CD14-positive monocyte (primary cell): ENCODE data around the gene IGF2. TPM values are rescaled to one million over a fixed set of nuclear protein-coding genes. Genes with fewer than 3 reads are reported as not detected.

ENCODE experiments used
- DNase-seq, 3 donors: peaks; one replicate each; pipeline ENCODE4 v3.0.0-alpha.2; 2011 to 2022
- H2AFZ ChIP-seq: 2 replicates; pipeline ENCODE4 v1.6.0; 2012; ENCODE audit warnings: mild to moderate bottlenecking, low read depth, low read length, inconsistent platforms; ENCODE audit not compliant: insufficient read depth, poor library complexity, severe bottlenecking
- H3K27ac ChIP-seq, 2 donors: 1 replicate in 1 of 2; 2 replicates in 1 of 2; pipeline ENCODE4 v1.5.1; 2012 to 2013; ENCODE audit warnings: low read length in 2 of 2, control low read depth in 1 of 2, inconsistent platforms in 1 of 2, low read depth in 1 of 2, mild to moderate bottlenecking in 1 of 2
- H3K27me3 ChIP-seq, 2 donors: one replicate each; pipeline versions ENCODE4 v1.6.0 to v1.6.1; 2011 to 2013; ENCODE audit warnings: low read length in 2 of 2; ENCODE audit not compliant: control insufficient read depth in 2 of 2, insufficient read depth in 2 of 2
- H3K36me3 ChIP-seq, 2 donors: replicated peaks in 1 of 2; 1 replicate in 1 of 2; 2 replicates in 1 of 2; pipeline versions ENCODE4 v1.5.1 to v1.6.1; 2012 to 2013; ENCODE audit warnings: low read length in 2 of 2, control low read depth in 1 of 2, inconsistent platforms in 1 of 2, mild to moderate bottlenecking in 1 of 2; ENCODE audit not compliant: insufficient read depth in 2 of 2, control insufficient read depth in 1 of 2
- H3K4me1 ChIP-seq, 2 donors: 1 replicate in 1 of 2; 2 replicates in 1 of 2; pipeline versions ENCODE4 v1.5.1 to v1.6.1; 2012 to 2013; ENCODE audit warnings: low read length in 2 of 2, control low read depth in 1 of 2, inconsistent platforms in 1 of 2, mild to moderate bottlenecking in 1 of 2, moderate library complexity in 1 of 2; ENCODE audit not compliant: insufficient read depth in 2 of 2, control insufficient read depth in 1 of 2
- H3K4me2 ChIP-seq: replicated peaks from 2 replicates; pipeline ENCODE3; 2012; ENCODE audit warnings: low read length, moderate library complexity, mild to moderate bottlenecking; ENCODE audit not compliant: poor library complexity, severe bottlenecking; ENCODE audit errors: extremely low read depth
- H3K4me3 ChIP-seq, 3 experiments: fragments of 200-600 bp in 1 of 3; sonication (generic) in 1 of 3; replicated peaks in 1 of 3; 1 replicate in 2 of 3; 2 replicates in 1 of 3; pipeline ENCODE4 v1.5.1; 2011 to 2013; ENCODE audit warnings: low read length in 3 of 3, mild to moderate bottlenecking in 3 of 3, control low read depth in 2 of 3, low read depth in 2 of 3, inconsistent platforms in 1 of 3, moderate library complexity in 1 of 3
- H3K79me2 ChIP-seq: 2 replicates; pipeline ENCODE4 v1.6.0; 2012; ENCODE audit warnings: mild to moderate bottlenecking, control low read depth, inconsistent platforms, low read length, moderate library complexity; ENCODE audit not compliant: insufficient read depth
- H3K9ac ChIP-seq: 2 replicates; pipeline ENCODE4 v1.6.0; 2017; ENCODE audit warnings: low read length, mild to moderate bottlenecking; ENCODE audit not compliant: insufficient read depth, poor library complexity, severe bottlenecking
- H3K9me3 ChIP-seq, 2 donors: replicated peaks in 1 of 2; 1 replicate in 1 of 2; 2 replicates in 1 of 2; pipeline versions ENCODE4 v1.5.1 to v1.6.1; 2012 to 2013; ENCODE audit warnings: low read length in 2 of 2, control low read depth in 1 of 2; ENCODE audit not compliant: control insufficient read depth in 1 of 2, insufficient read depth in 1 of 2
- H4K20me1 ChIP-seq: 2 replicates; pipeline ENCODE4 v1.6.0; 2012; ENCODE audit warnings: mild to moderate bottlenecking, low read length, control low read depth, moderate library complexity; ENCODE audit not compliant: insufficient read depth
- H3K27ac Mint-ChIP-seq, 7 donors: one replicate each; pipeline ENCODE4 v1.8.0; 2020; ENCODE audit warnings: mild to moderate bottlenecking in 7 of 7, mixed read lengths in 7 of 7, moderate library complexity in 6 of 7, inconsistent platforms in 2 of 7
- H3K27me3 Mint-ChIP-seq, 3 donors: one replicate each; pipeline ENCODE4 v1.8.0; 2021 to 2022; ENCODE audit warnings: low read depth in 3 of 3, mild to moderate bottlenecking in 3 of 3, mixed read lengths in 3 of 3, moderate library complexity in 3 of 3, inconsistent platforms in 1 of 3
- H3K36me3 Mint-ChIP-seq, 2 donors: one replicate each; pipeline ENCODE4 v1.8.0; 2020; ENCODE audit warnings: mixed read lengths in 2 of 2, inconsistent platforms in 1 of 2, mild to moderate bottlenecking in 1 of 2
- H3K4me1 Mint-ChIP-seq: one replicate; pipeline ENCODE4 v1.8.0; 2020; ENCODE audit warnings: mild to moderate bottlenecking, mixed read lengths
- H3K4me3 Mint-ChIP-seq, 2 donors: one replicate each; pipeline ENCODE4 v1.8.0; 2020; ENCODE audit warnings: mild to moderate bottlenecking in 2 of 2, mixed read lengths in 2 of 2, moderate library complexity in 1 of 2
- H3K9me3 Mint-ChIP-seq, 7 donors: one replicate each; pipeline ENCODE4 v1.8.0; 2020 to 2022; ENCODE audit warnings: mixed read lengths in 7 of 7, mild to moderate bottlenecking in 6 of 7, moderate library complexity in 6 of 7, inconsistent platforms in 2 of 7
- WGBS: methylation state at CpG from one replicate; pipeline ENCODE4 v1.1.5; 2013; ENCODE audit warnings: missing lambda C conversion rate; ENCODE audit not compliant: insufficient coverage; 5-methylcytosine and 5-hydroxymethylcytosine counted together
- intact Hi-C, 2 donors: fragments of 100-400 bp; cut with micrococcal nuclease; formaldehyde crosslinking; loops; one replicate each; pipeline versions ENCODE4 v1.15.0 to v1.15.1; 2023
- polyA plus RNA-seq, 3 donors: library from polyadenylated mRNA; depleted of rRNA in 1 of 3; unstranded in 2 of 3; stranded (reverse) in 1 of 3; fragments of 300-500 nt in 2 of 3; fragments of >200 nt in 1 of 3; fragmentation: Illumina TruSeq in 2 of 3; gene quantifications; 1 replicate in 2 of 3; 2 replicates in 1 of 3; pipeline ENCODE4 v1.2.3, GENCODE V29; 2012 to 2021
- TF ChIP-seq, protein P1 (sequence below): fragments of 200-600 bp; IDR thresholded peaks from one replicate; pipeline ENCODE4 v1.8.0; 2022; ENCODE audit warnings: antibody characterized with exemption, mild to moderate bottlenecking

IGF2 gene
- polyA plus RNA-seq, 3 donors: not detected

DNA sequence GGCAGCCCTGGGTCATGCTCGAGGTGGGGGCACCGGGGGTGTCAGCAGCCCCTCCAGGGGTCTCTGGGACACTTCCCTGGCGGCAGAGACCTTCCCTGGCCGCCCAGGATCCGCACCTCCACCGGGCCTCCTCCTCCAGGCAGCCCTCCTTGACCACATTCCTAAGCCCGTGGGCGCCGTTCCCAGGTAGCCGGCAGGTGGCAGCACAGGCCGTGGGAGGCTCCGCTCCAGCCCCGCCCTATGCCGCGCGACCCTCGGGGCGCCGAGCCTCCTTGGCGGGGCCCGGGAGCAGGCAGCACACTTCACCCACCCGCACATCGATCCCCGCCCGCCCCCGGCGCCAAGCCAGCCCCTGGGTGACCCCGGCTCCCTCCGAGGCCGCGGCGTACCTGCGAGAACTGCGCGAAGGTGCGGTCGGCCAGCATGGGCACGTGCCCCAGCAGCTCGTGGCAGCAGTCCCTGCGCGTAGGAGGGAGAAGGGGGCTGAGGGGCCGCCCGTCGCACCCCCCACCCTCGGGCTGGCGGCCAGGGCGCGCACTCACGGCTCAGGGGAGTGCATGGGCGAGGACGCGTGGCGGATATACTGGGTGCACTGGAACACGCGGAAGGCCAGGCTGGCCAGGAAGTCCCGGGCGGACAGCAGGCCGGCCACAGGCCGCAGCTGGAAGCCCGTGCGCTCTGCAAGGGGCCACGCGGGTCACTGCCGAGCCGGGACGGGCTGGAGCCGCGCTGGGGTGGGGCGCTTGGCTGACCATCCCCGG is 27.1 kb upstream of the IGF2 start:
- H2AFZ ChIP-seq: no peak overlapping the region

DNA sequence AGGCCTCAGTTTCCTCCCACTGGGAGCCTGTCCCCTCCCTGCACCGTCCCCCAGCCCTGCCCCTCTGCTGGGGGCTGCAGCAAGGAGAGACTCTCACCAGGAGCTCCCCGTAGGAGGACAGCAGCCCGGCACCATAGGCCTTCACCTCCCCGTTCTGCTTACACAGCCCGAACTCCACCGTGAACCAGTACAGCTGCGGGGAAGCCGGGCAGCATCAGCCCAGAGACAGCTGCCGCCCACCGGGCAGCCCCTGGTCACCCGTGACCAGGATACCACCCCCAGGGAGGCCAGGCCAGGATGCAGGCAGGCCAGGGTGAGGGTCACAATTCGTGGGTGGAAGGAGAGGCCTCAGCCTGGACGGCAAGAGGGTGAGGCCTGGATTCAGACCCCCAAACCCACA is 26.4 kb upstream of the IGF2 start:
- Mint-ChIP-seq H3K9me3 (no peaks in the 10 kb centered on the region), H3K36me3 (no peaks in the 10 kb centered on the region), H3K27me3 (peaks cover 6 to 33% (median 11%) of the 10 kb centered on the region in 3 donors), H3K4me3 (no peak overlapping the region), H3K4me1 (no peaks in the 10 kb centered on the region), H3K27ac (no peak overlapping the region)
- Histone ChIP-seq H2AFZ (no peak overlapping the region), H3K4me3 (no peak overlapping the region), H3K36me3 (no peaks in the 10 kb centered on the region), H4K20me1 (no peaks in the 10 kb centered on the region), H3K79me2 (no peaks in the 10 kb centered on the region), H3K4me1 (no peaks in the 10 kb centered on the region), H3K9ac (no peak overlapping the region), H3K4me2 (no peak overlapping the region), H3K27ac (no peak overlapping the region), H3K9me3 (no peaks in the 10 kb centered on the region), H3K27me3 (peaks cover 0 to 2% of the 10 kb centered on the region in 2 donors)
- TF ChIP-seq, protein P1, sequence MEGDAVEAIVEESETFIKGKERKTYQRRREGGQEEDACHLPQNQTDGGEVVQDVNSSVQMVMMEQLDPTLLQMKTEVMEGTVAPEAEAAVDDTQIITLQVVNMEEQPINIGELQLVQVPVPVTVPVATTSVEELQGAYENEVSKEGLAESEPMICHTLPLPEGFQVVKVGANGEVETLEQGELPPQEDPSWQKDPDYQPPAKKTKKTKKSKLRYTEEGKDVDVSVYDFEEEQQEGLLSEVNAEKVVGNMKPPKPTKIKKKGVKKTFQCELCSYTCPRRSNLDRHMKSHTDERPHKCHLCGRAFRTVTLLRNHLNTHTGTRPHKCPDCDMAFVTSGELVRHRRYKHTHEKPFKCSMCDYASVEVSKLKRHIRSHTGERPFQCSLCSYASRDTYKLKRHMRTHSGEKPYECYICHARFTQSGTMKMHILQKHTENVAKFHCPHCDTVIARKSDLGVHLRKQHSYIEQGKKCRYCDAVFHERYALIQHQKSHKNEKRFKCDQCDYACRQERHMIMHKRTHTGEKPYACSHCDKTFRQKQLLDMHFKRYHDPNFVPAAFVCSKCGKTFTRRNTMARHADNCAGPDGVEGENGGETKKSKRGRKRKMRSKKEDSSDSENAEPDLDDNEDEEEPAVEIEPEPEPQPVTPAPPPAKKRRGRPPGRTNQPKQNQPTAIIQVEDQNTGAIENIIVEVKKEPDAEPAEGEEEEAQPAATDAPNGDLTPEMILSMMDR: no peak
- no peak for DNase-seq
- intact Hi-C loops: no loop called here
- 70% methylated on average over 4 of the region's 13 CpGs for WGBS

More for the DNA sequence above, 27.1 kb upstream of the IGF2 start:
- Mint-ChIP-seq H3K36me3 (no peaks in the 10 kb centered on the region), H3K9me3 (no peaks in the 10 kb centered on the region), H3K4me3 (no peak overlapping the region), H3K4me1 (no peaks in the 10 kb centered on the region), H3K27me3 (peaks cover 6 to 35% (median 11%) of the 10 kb centered on the region in 3 donors), H3K27ac (no peak overlapping the region)
- intact Hi-C loops: no loop called here
- Histone ChIP-seq H3K27me3 (peaks cover 0 to 2% of the 10 kb centered on the region in 2 donors), H3K36me3 (no peaks in the 10 kb centered on the region), H3K9ac (no peak overlapping the region), H3K27ac (no peak overlapping the region), H3K79me2 (no peaks in the 10 kb centered on the region), H3K9me3 (no peaks in the 10 kb centered on the region), H4K20me1 (no peaks in the 10 kb centered on the region), H3K4me1 (no peaks in the 10 kb centered on the region), H3K4me3 (no peak overlapping the region), H3K4me2 (no peak overlapping the region)
- TF ChIP-seq, protein P1: peak; percentile 77
- no peak for DNase-seq
- WGBS: 19% methylated on average over 59 of the region's 70 CpGs
